GM23338 (cell line): ENCODE measurements around the gene MATR3. TPM values are rescaled to one million over a fixed set of nuclear protein-coding genes. Genes with fewer than 3 reads are reported as not detected.

ENCODE experiments used
- ATAC-seq: fragments of 200-7000 bp; cut with Tn5 transposase; 3 replicates; pipeline ENCODE4 v1.9.1; 2020
- DNase-seq: peaks from one replicate; pipeline ENCODE4 v3.0.0-alpha.2; 2015; ENCODE audit warnings: low spot score
- H2AFZ ChIP-seq: fragments of 200-600 bp; sonication (generic); 2 replicates; pipeline ENCODE4 v1.8.0; 2016; ENCODE audit warnings: antibody characterized with exemption, mild to moderate bottlenecking, moderate library complexity
- H3F3A ChIP-seq: fragments of 200-600 bp; sonication (generic); replicated peaks from 2 replicates; pipeline ENCODE4 v1.8.0; 2017; ENCODE audit warnings: antibody characterized with exemption, mixed run types, low read depth
- H3K27ac ChIP-seq: fragments of 200-600 bp; sonication (generic); 2 replicates; pipeline ENCODE4 v1.6.1; 2016; ENCODE audit warnings: low read depth
- H3K27me3 ChIP-seq: fragments of 200-600 bp; sonication (generic); 2 replicates; pipeline ENCODE4 v1.8.0; 2016; ENCODE audit warnings: mild to moderate bottlenecking, mixed run types, moderate library complexity; ENCODE audit not compliant: insufficient read depth
- H3K36me3 ChIP-seq: fragments of 200-600 bp; sonication (generic); 2 replicates; pipeline ENCODE4 v1.8.0; 2016; ENCODE audit warnings: mild to moderate bottlenecking; ENCODE audit not compliant: insufficient read depth
- H3K4me1 ChIP-seq: fragments of 200-600 bp; sonication (generic); 2 replicates; pipeline ENCODE4 v1.8.0; 2016; ENCODE audit warnings: mild to moderate bottlenecking, moderate library complexity; ENCODE audit not compliant: insufficient read depth
- H3K4me2 ChIP-seq: fragments of 200-600 bp; sonication (generic); 2 replicates; pipeline ENCODE4 v1.7.1; 2017; ENCODE audit warnings: mixed run types
- H3K4me3 ChIP-seq: fragments of 200-600 bp; sonication (generic); 2 replicates; pipeline ENCODE4 v1.6.1; 2016; ENCODE audit warnings: mixed run types
- H3K79me2 ChIP-seq: fragments of 200-600 bp; sonication (generic); replicated peaks from 2 replicates; pipeline ENCODE4 v1.8.0; 2017; ENCODE audit warnings: mild to moderate bottlenecking; ENCODE audit not compliant: insufficient read depth
- H3K9me2 ChIP-seq: fragments of 200-600 bp; sonication (generic); 2 replicates; pipeline ENCODE4 v1.8.0; 2017; ENCODE audit not compliant: insufficient read depth
- H4K20me1 ChIP-seq: fragments of 200-600 bp; sonication (generic); replicated peaks from 2 replicates; pipeline ENCODE4 v1.8.0; 2017; ENCODE audit warnings: mild to moderate bottlenecking; ENCODE audit not compliant: insufficient read depth
- H3K27ac Mint-ChIP-seq: 2 replicates; pipeline ENCODE4 v1.8.0; 2020; ENCODE audit warnings: inconsistent platforms, mild to moderate bottlenecking, moderate library complexity, mixed read lengths
- H3K27me3 Mint-ChIP-seq: 3 replicates; pipeline ENCODE4 v1.8.0; 2022; ENCODE audit warnings: low read depth, mild to moderate bottlenecking, moderate library complexity, mixed read lengths, inconsistent platforms; ENCODE audit not compliant: insufficient read depth, poor library complexity
- H3K36me3 Mint-ChIP-seq: 3 replicates; pipeline ENCODE4 v1.8.0; 2021; ENCODE audit warnings: low read depth, mild to moderate bottlenecking, inconsistent platforms, moderate library complexity, mixed read lengths
- H3K4me1 Mint-ChIP-seq: 3 replicates; pipeline ENCODE4 v1.8.0; 2020; ENCODE audit warnings: mild to moderate bottlenecking, inconsistent platforms, mixed read lengths
- H3K4me3 Mint-ChIP-seq: 3 replicates; pipeline ENCODE4 v1.8.0; 2021; ENCODE audit warnings: moderate library complexity, mild to moderate bottlenecking, inconsistent platforms, mixed read lengths
- H3K9me3 Mint-ChIP-seq: 3 replicates; pipeline ENCODE4 v1.8.0; 2020; ENCODE audit warnings: moderate library complexity, mild to moderate bottlenecking, inconsistent platforms, mixed read lengths
- CREB1 ChIP-seq: fragments of 250-450 bp; sonication (Bioruptor Pico); IDR thresholded peaks from 2 replicates; pipeline ENCODE4 v1.5.0; 2020; ENCODE audit warnings: low read depth, mild to moderate bottlenecking, moderate library complexity
- EZH2 ChIP-seq: fragments of 200-600 bp; sonication (generic); IDR thresholded peaks from one replicate; pipeline ENCODE4 v1.8.0; 2017; ENCODE audit warnings: antibody characterized with exemption, mild to moderate bottlenecking, low read depth; ENCODE audit not compliant: unreplicated experiment
- EZH2phosphoT487 ChIP-seq: fragments of 200-600 bp; sonication (generic); IDR thresholded peaks from one replicate; pipeline ENCODE4 v1.8.1; 2018; ENCODE audit warnings: antibody characterized with exemption; ENCODE audit not compliant: unreplicated experiment
- JUNB ChIP-seq: IDR thresholded peaks from one replicate; pipeline ENCODE4 v1.6.1; 2016; ENCODE audit warnings: antibody characterized with exemption; ENCODE audit not compliant: unreplicated experiment
- NANOG ChIP-seq: IDR thresholded peaks from 2 replicates; pipeline ENCODE4 v1.6.1; 2016; ENCODE audit warnings: antibody characterized with exemption, borderline replicate concordance
- STAT1 ChIP-seq: IDR thresholded peaks from one replicate; pipeline ENCODE4 v1.6.1; 2016; ENCODE audit warnings: antibody characterized with exemption; ENCODE audit not compliant: unreplicated experiment
- ZNF114 ChIP-seq: fragments of 250-450 bp; sonication (Bioruptor Pico); IDR thresholded peaks from 2 replicates; pipeline ENCODE4 v1.5.0; 2020; ENCODE audit warnings: mild to moderate bottlenecking, moderate library complexity
- ZNF331 ChIP-seq: fragments of 250-450 bp; sonication (Bioruptor Pico); IDR thresholded peaks from 2 replicates; pipeline ENCODE4 v1.5.0; 2020; ENCODE audit warnings: low read depth, mild to moderate bottlenecking, moderate library complexity
- polyA plus RNA-seq: library from polyadenylated mRNA; unstranded; fragments of >200 nt; fragmentation: Nextera tagmentation; extraction: Ambion mirVana; gene quantifications from 2 replicates; pipeline ENCODE4 v1.2.1, GENCODE V29; 2016
- total RNA-seq: library from RNA; depleted of rRNA; stranded (reverse); fragments of >200 nt; shearing (Covaris generic); gene quantifications from 2 replicates; pipeline ENCODE4 v1.2.3, GENCODE V29; 2014
- TF ChIP-seq, protein P1 (sequence below): IDR thresholded peaks from 2 replicates; pipeline ENCODE4 v1.6.1; 2016; ENCODE audit warnings: antibody characterized with exemption
- TF ChIP-seq, protein P2 (sequence below): fragments of 250-450 bp; sonication (Bioruptor Pico); IDR thresholded peaks from 2 replicates; pipeline ENCODE4 v1.5.0; 2020; ENCODE audit warnings: mild to moderate bottlenecking, moderate library complexity
- TF ChIP-seq, protein P3 (sequence below), 2 experiments: fragments of 200-600 bp in 1 of 2; sonication (generic) in 1 of 2; conservative IDR thresholded peaks; 2 replicates each; pipeline versions ENCODE4 v1.5.1 to v1.6.1; 2016 to 2017; ENCODE audit warnings: antibody characterized with exemption in 2 of 2, low read depth in 2 of 2, mild to moderate bottlenecking in 2 of 2, moderate library complexity in 1 of 2

MATR3 gene
- total and polyA plus RNA-seq, 2 experiments from 2014 or later = 278 to 506 TPM

DNA sequence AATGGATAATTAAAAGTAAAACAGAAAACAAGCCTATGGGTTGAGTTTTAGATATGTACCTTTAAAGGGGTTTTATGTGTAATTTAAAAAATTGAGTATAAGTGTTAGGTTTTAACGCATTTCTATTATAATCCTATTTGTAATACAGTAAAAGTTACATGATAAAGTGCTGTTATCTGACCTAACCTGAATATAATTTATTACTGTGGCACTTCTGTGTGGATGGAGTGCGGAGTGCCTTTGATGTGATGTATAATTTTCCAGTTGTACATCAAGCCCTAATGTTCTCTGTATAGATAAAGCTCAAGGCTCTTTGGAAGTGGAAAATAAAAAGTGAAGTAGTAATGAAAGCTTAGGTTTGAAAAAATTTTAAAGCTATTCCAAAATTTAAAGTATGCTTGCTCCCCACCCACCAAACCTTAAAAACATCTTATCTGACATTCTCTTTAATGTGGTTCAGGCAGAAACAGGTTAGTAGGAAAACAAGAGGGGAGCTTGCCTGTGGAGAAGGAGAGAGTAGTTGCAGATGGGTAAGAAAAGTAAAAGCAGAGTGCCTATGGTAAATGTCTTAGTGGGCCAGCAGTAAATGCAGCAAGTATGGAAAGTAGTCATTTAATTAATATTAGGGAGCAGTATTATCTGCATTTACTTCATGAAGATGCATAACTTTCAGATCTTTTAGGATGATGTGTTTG, 4.0 kb downstream of the MATR3 start (continued):
- TF ChIP-seq EZH2 = no peak
- no peak for TF ChIP-seq ZNF331 (CRISPR knock-in tag)
- TF ChIP-seq, protein P1, sequence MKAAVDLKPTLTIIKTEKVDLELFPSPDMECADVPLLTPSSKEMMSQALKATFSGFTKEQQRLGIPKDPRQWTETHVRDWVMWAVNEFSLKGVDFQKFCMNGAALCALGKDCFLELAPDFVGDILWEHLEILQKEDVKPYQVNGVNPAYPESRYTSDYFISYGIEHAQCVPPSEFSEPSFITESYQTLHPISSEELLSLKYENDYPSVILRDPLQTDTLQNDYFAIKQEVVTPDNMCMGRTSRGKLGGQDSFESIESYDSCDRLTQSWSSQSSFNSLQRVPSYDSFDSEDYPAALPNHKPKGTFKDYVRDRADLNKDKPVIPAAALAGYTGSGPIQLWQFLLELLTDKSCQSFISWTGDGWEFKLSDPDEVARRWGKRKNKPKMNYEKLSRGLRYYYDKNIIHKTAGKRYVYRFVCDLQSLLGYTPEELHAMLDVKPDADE = no peak
- no peak for TF ChIP-seq ZNF114
- no peak for TF ChIP-seq EZH2phosphoT487

DNA sequence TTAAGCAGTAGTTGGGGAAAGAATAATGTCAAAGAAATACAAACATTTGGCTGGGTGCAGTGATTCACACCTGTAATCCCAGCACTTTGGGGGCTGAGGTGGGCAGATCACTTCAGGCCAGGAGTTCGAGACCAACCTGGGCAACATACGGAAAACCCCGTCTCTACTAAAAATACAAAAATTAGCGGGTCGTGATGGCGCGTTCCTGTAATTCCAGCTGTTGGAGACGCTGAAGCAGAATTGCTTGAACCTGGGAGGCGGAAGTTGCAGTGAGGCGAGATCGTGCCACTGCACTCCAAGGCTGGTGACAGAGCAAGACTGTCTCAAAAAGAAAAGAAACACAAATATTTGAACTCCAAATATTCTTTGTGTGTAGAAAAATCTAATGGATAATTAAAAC, 4.7 kb downstream of the MATR3 start:
- no peak for ATAC-seq
- peaks cover 64% of the 10 kb centered on the region for H3K4me1 Mint-ChIP-seq
- peak overlapping the region; percentile 78 for H3K27ac Mint-ChIP-seq

More for the DNA sequence above, 4.7 kb downstream of the MATR3 start:
- 0 out of 3 replicates have a peak, but pooled peaks cover 6% of the 10 kb centered on the region for H3K9me3 Mint-ChIP-seq
- H3K27ac ChIP-seq = no peak overlapping the region
- peaks cover 48% of the 10 kb centered on the region for H3K4me1 ChIP-seq
- DNase-seq = no peak
- peaks cover 78% of the 10 kb centered on the region for H4K20me1 ChIP-seq
- no peaks in the 10 kb centered on the region for H3K27me3 ChIP-seq
- H3K27me3 Mint-ChIP-seq = peaks cover 23% of the 10 kb centered on the region
- H3K4me3 Mint-ChIP-seq = peak overlapping the region; percentile 44
- H2AFZ ChIP-seq = no peak overlapping the region
- 0 out of 2 replicates have a peak, but pooled peaks cover 2% of the 10 kb centered on the region for H3F3A ChIP-seq
- peaks cover 95% of the 10 kb centered on the region for H3K79me2 ChIP-seq
- peak overlapping the region; percentile 88; the same call in 1 of the 2 replicates for H3K4me3 ChIP-seq
- no peak for TF ChIP-seq EZH2
- TF ChIP-seq STAT1 = no peak
- TF ChIP-seq CREB1 = no peak
- TF ChIP-seq, protein P2, sequence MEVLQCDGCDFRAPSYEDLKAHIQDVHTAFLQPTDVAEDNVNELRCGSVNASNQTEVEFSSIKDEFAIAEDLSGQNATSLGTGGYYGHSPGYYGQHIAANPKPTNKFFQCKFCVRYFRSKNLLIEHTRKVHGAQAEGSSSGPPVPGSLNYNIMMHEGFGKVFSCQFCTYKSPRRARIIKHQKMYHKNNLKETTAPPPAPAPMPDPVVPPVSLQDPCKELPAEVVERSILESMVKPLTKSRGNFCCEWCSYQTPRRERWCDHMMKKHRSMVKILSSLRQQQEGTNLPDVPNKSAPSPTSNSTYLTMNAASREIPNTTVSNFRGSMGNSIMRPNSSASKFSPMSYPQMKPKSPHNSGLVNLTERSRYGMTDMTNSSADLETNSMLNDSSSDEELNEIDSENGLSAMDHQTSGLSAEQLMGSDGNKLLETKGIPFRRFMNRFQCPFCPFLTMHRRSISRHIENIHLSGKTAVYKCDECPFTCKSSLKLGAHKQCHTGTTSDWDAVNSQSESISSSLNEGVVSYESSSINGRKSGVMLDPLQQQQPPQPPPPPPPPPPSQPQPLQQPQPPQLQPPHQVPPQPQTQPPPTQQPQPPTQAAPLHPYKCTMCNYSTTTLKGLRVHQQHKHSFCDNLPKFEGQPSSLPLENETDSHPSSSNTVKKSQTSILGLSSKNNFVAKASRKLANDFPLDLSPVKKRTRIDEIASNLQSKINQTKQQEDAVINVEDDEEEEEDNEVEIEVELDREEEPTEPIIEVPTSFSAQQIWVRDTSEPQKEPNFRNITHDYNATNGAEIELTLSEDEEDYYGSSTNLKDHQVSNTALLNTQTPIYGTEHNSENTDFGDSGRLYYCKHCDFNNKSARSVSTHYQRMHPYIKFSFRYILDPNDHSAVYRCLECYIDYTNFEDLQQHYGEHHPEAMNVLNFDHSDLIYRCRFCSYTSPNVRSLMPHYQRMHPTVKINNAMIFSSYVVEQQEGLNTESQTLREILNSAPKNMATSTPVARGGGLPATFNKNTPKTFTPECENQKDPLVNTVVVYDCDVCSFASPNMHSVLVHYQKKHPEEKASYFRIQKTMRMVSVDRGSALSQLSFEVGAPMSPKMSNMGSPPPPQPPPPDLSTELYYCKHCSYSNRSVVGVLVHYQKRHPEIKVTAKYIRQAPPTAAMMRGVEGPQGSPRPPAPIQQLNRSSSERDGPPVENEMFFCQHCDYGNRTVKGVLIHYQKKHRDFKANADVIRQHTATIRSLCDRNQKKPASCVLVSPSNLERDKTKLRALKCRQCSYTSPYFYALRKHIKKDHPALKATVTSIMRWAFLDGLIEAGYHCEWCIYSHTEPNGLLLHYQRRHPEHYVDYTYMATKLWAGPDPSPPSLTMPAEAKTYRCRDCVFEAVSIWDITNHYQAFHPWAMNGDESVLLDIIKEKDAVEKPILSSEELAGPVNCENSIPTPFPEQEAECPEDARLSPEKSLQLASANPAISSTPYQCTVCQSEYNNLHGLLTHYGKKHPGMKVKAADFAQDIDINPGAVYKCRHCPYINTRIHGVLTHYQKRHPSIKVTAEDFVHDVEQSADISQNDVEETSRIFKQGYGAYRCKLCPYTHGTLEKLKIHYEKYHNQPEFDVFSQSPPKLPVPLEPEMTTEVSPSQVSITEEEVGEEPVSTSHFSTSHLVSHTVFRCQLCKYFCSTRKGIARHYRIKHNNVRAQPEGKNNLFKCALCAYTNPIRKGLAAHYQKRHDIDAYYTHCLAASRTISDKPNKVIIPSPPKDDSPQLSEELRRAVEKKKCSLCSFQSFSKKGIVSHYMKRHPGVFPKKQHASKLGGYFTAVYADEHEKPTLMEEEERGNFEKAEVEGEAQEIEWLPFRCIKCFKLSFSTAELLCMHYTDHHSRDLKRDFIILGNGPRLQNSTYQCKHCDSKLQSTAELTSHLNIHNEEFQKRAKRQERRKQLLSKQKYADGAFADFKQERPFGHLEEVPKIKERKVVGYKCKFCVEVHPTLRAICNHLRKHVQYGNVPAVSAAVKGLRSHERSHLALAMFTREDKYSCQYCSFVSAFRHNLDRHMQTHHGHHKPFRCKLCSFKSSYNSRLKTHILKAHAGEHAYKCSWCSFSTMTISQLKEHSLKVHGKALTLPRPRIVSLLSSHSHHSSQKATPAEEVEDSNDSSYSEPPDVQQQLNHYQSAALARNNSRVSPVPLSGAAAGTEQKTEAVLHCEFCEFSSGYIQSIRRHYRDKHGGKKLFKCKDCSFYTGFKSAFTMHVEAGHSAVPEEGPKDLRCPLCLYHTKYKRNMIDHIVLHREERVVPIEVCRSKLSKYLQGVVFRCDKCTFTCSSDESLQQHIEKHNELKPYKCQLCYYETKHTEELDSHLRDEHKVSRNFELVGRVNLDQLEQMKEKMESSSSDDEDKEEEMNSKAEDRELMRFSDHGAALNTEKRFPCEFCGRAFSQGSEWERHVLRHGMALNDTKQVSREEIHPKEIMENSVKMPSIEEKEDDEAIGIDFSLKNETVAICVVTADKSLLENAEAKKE (CRISPR knock-in tag) = no peak
- TF ChIP-seq, protein P3, sequence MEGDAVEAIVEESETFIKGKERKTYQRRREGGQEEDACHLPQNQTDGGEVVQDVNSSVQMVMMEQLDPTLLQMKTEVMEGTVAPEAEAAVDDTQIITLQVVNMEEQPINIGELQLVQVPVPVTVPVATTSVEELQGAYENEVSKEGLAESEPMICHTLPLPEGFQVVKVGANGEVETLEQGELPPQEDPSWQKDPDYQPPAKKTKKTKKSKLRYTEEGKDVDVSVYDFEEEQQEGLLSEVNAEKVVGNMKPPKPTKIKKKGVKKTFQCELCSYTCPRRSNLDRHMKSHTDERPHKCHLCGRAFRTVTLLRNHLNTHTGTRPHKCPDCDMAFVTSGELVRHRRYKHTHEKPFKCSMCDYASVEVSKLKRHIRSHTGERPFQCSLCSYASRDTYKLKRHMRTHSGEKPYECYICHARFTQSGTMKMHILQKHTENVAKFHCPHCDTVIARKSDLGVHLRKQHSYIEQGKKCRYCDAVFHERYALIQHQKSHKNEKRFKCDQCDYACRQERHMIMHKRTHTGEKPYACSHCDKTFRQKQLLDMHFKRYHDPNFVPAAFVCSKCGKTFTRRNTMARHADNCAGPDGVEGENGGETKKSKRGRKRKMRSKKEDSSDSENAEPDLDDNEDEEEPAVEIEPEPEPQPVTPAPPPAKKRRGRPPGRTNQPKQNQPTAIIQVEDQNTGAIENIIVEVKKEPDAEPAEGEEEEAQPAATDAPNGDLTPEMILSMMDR (conservative IDR thresholded peaks at IDR 0.05; ENCODE audit: low read depth in 2 of 2) = no peak
- no peak for TF ChIP-seq ZNF114
- TF ChIP-seq ZNF331 (CRISPR knock-in tag) = no peak
- TF ChIP-seq EZH2phosphoT487 = no peak
- TF ChIP-seq JUNB = no peak
- TF ChIP-seq NANOG = no peak
- no peaks in the 10 kb centered on the region for H3K36me3 ChIP-seq
- no peaks in the 10 kb centered on the region for H3K9me2 ChIP-seq
- H3K4me2 ChIP-seq = peak overlapping the region; percentile 83
- peaks cover 30% of the 10 kb centered on the region for H3K36me3 Mint-ChIP-seq
